ENCODE data around the gene WNK2.
"Not testable (repeated sequence)": the region's sequence is repeated elsewhere in the genome, so short reads cannot be mapped to it uniquely, and the experiment has no call there.

Gene WNK2

DNA sequence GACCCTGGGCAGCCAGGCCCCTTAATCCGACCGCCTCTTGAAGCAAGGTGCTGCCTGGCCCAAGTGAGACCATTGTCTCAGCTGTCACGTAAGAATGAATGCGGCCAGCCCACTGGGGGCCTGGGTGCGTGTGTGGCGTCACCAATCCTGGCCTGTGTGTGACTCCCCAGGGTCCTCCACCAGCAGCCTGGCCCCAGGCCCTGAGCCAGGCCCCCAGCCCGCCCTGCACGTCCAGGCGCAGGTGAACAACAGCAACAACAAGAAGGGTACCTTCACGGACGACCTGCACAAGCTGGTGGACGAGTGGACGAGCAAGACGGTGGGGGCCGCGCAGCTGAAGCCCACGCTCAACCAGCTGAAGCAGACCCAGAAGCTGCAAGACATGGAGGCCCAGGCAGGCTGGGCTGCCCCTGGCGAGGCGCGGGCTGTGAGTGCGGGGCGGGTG is 124.2 kb downstream of the WNK2 start:
- no peak for DNase-seq (ENCODE audit: low read depth)

DNA sequence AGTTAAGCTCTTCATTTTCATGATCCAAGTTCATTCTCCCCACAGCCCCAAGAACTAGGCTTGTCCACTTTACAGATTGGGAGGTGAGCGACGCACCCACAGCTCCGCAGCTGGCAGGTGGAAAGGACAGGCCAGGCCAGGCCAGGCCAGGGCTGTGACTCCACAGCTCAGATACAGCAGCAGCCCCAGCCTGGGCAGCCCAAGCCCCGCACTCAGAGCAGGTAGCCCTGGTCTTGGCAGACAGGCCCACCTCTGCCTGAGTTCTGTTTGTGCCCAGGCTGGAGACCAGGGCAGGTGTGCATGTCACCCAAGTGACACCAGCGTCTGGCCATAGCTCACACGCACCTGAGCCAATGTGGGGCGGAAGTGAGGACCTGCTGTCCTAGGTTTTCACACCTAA is 124.7 kb downstream of the WNK2 start:
- DNase-seq (ENCODE audit: low read depth) = no peak

DNA sequence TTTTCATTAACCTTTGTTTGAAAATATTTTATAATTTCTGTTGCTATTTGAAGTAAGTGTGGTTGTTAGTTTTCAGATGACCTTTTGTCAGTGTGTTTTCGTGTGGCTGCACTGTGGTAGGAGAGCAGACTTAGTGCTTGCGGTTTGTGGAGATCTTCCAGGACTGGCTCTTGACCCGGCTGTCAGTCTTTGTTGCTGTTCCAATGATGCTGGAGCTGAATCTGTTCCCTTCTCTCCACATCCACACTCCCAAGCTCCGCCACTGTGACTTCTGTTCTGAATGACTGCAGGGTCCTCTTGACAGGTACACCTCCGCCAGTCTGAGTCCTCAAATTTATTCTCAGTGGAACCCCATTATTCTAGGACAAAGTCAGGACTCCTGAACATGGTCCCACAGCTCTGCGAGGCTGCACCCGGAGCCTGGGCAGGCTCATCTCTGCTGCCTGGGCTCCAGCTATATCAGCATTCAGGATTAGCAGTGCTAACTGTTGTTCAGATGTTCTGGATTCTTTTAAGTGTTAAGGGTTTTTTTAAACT is 126.0 kb downstream of the WNK2 start:
- no peak for DNase-seq (ENCODE audit: low read depth)

DNA sequence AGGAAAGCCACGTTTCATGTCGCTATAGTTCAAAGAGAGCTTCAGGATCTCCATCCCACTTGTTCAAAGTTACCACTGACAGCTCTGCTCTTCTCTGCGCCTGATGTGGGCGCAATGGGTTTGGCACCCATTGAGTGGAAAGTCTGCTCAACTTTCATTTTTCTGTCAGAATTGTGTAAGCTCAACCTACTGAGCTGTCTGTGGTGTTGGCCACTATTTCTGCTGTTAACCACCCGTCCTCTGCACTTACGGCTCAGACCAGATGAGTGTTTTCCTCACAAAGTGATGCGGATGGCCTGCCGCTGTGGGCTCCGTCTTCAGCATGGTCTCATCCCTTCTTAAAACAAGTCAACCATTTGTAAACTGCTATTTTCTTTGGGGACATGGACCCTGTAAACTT is 131.2 kb downstream of the WNK2 start:
- DNase-seq (ENCODE audit: low read depth) = no peak

DNA sequence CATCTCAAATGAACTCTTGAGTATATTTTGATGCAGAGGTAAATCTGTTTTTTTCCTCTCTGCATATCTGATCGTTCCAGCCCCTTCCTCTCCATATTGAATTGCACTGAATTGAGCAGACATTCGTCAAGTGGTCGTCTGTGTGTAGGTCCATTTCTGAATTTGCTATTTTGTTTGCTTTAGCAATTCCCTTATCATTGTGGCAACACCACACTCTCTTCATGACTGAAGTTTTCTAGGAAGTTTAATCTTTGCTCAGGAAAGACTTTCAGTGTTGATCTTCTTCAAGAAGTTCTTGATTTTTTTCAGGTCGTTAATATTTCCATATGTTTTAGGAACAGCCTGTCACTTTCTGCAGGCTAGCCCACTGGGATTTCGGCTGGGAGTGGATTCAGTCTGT is 132.0 kb downstream of the WNK2 start:
- no peak for DNase-seq (ENCODE audit: low read depth)

DNA sequence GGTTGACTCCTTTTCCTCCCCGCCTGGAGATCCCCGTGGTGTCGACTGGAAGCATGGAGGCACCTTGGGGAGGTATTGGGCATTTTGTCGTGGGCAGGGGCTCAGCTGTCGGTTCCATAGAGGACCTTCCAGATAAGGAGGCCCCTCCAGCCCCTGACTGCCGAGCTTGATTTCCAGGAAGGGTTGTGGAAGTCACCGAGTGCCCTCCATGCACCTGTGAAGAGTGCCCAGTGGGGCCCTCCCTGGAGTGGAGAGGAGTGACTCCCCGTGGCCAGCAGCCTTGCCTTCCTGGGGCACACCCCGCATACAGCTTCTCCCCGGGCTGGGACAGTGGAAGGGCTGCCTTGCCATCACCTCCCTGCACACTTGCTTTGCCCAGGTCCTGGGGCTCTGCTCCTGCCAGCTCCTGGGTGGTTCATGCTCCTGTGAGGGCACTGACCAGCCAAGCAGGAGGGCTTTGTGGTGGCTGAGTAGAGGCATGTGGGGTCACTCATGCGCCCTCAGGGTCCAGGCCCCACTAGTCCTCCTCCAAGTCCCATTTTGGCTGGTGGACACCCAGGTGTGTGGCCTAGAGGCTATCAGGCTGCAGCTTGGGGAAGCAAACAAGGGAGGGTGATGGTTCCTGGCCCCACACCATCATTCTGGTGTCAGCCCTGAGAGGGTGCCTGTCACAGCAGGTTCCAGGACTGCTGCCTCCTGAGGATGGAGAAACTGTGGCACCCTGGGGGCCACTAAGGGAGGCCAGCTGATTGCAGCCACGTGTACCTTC is 133.0 kb downstream of the WNK2 start:
- no peak for DNase-seq (ENCODE audit: low read depth)

DNA sequence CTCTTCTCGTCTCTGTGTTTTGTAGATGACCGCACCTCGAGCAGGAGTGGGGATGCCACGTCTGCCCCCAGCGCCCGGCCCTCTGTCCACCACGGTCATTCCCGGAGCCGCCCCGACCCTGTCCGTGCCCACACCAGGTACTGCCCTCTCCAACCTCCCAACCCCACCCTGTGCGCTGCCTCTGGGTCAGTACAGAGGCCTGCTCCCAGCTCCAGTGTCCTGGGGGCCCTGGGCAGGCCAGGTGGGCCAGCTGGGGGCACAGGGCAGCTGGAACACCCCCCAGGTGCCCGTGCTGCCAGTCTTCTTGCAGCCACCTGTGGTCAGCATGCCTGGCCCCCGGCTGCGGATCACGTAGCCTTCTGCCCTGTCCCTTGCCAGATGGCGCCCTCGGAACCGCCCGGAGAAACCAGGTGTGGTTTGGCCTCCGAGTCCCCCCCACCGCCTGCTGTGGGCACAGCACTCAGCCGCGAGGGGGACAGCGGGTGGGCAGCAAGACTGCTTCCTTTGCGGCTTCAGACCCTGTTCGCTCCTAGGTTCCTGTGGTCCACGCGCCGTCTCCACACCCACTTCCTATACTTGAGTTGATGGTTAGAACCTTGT is 133.7 kb downstream of the WNK2 start:
- no peak for DNase-seq (ENCODE audit: low read depth)

DNA sequence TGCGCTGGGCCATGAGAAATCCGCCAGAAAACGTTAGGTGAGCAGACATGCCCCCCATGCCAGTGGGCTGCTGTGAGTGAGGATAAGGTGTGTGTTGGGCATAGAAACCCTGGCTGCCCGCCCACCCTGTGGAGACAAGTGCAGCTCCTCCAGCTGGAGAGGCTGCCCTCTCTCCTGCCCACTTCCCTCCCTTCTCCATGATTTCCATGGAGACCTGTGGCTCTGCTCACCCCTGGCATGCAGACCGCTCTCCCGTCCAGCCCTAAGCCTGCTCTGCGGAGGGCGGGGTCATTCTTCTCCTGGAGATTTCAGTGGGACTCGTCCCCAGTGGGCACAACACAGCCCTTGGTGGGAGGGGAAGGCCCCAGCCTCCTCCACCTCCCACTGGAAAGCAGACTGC is 134.5 kb downstream of the WNK2 start:
- DNase-seq (ENCODE audit: low read depth) = no peak

DNA sequence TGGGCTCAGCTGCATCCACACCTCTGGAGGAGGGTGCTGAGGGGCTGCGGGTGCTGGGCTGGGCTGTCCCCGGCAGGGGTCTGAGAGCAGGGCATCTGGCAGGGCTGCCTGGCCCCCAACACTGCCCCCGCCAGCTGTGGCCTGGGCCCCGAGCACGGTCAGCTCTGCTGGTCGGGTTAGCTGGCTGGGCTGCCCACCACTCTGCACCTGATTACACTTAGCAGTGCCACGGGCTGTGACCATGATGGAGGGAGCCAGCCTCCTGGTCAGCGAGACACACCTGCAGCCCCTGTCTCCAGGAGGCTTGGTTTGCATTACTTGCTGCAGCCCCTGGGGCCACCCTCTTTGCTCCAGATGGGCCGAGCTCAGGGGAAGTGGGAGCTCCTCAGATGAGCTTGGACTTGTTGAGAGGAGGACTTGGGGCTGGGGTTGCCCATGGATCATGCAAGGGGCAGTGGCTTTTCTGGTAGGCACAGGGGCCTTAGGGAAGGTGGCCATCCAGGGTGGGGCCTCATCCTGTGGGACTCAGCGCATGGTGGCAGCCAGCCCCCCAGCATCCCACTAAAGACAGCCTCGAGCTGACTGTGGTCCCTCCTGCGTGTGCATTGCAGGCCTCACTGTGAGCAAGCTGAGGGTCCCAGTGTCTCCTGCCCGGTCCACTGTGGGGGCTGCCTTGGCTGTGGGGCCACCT is 135.5 kb downstream of the WNK2 start:
- DNase-seq (ENCODE audit: low read depth) = no peak

DNA sequence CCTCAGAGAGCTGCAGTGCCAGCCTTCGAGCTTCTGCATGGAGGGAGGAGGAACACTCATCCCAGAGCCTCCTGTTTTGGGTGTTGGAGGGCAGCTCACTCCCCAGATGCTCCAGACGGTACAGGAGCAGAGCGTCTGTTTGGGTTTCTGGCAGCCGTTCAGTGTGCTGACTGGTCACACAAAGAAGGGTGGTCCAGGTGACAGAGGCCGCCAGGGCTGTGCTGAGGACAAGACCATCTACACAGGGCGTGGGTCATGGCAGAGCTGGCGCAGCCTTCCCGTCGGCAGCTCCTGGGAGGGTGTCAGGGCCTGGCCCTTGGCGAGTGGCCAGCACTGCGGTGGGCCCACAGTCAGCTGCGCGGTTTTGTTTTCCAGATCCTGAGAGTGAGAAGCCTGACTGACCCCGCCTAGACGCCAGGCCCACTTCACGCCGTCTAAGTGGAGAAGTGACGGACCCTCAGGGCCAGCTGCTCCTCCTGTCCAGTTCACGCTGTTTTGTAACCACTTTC is 136.1 kb downstream of the WNK2 start:
- DNase-seq (ENCODE audit: low read depth) = no peak

DNA sequence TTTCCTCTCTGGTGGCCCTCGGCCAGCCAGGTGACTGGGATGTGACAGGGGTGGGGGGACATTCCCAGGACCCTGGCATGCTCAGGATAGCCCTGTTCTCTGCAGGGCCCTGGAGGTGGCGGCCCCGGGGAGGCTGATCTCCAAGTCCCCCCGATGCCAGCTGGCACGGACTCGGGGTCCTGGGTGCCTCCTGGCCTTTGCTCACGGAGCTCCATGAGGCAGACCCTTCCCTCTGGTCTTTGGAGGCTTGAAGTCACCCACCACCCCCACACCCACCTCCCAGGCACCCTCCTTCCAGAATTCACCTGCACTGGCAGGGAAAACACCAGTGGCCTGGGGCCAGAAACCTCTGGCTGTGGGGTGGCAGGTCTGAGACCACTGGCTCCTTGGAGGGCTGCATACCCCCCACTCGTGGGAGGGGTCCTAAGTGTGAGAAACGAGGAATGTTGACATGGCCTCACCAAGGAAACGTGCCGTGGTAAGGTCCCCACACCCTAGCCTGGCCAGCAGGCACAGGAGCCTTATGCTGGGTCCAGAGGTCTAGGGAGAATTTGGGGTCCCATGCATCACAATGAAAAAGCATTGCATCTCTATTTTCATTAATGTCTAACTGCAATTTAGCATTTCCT is 136.8 kb downstream of the WNK2 start:
- DNase-seq (ENCODE audit: low read depth) = no peak

DNA sequence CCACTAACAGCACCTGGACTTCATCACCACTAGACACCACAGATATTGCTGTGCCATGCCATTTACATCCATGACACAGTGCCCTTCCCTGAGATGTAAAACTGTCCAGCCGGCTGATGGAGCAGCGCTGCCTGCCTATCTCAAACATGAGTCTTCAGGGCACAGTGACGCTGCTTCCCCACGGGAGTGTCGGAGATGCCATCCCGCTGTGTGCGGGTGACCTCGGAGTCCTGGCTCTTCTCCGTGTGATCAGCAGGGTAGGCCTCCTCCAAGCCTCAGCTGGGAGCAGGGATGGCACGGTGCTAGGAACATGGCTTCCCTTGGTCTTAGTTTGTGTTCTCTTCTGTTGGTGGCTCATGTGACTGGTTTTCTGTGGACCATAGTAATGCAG is 137.3 kb downstream of the WNK2 start:
- no peak for DNase-seq (ENCODE audit: low read depth)

DNA sequence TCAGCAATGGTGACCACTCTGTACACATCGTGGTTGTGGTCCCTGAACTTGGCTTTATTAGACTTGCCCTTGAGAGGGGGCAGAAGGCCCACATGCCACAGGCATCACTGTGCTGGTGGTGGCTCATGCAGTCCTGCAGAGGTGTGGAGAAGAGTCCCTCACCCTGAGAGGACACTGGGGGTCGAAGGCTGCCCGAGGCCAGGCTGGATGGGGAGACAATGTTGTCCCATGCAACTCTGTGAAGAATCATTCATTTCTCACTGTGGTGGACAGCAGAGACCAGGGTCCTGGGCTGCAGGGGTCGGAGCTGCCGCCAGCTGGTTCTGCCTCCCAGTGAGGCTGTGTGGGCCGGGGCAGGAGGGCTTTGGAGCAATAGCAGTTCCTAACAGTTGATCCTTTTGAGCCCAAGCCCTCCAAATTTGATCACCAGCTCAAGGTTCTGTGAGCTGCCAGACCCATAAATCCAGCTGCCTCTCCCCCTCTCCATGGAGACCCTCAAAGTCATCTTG is 139.6 kb downstream of the WNK2 start:
- not testable (repeated sequence) for DNase-seq (ENCODE audit: low read depth)

DNA sequence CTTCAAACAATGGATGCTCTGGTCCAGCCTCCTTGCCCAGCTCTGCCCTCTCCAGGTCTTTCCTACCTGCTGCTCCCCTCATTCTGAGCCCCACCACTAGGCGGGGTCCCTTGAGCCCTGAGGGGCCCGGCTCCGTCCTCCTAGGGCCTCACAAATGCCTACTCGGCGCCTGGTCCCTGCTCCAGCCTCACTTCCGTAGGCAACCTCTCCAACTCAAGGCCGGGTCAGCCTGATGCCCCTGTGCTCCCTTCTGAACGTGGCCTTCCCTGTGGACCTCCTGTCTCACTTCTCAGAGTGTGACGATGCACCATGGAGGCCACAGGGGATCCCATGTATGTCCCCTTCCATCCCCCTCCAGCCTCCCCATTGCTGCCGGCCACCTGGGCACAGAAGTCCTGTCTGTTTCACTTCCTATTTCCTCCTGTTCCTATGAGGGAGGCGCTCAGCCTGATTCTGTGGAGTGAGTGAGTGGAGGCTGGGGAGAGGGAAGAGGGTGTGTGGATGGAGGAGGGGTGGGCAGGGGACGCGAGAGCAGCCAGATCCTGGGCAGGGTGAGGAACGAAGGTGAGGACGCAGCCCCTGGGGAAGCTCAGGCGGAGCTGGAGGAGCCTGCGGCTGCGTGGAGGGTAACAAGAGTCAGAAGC is 140.4 kb downstream of the WNK2 start:
- DNase-seq (ENCODE audit: low read depth) = no peak

DNA sequence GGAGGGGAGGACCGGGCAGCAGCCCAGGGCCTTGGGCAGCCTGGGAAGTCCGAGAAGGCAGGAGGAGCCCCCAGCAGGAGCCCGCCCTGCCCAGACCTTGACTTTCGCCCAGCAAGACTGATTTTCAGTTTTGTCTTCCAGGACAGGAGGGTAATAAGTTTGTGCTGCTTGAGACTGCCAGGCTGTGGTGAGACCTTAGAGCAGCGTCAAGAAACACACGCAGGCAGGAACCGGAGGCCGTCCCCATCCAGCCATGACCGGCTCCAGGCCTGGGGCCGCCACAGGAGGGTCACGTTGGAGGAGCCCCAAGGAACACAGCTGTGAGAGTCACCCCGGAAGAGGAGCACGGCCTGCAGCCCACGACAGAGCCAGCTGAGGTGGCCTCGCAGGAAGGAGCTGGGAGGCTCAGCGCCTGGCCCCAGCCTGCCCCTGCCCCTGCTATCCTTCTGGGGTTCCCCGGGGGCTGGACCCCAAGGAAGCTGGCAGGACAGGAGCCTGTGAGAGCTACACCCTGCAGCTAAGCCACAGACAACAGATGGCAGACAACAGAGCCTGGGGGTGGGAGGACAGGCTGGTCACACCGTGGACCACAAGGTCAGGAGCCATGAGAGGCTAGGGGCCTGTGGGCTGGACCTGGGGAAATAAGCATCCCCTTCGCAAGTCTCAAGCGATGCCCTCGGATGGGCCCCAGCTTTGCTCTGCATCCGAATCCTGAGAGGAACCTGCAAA is 141.5 kb downstream of the WNK2 start:
- DNase-seq (ENCODE audit: low read depth) = no peak

DNA sequence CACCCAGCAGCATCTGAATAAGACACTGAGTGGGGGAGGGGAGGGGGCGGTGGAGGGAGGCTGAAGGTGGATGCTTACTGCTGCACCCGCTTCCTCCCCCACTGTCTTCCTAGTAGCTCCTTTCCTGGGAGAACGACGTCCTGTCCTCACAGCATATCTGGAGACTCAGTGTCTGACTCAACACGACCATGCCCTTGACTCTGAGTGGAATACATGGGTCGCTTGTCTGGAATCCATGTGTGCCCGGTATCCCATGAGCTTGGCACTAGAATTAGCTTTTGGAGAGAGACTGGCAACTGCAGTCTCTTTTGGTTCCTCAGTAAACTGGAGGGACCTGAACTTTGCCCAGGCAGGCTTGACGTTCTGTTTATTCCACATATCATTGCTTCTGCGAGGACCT is 142.1 kb downstream of the WNK2 start:
- DNase-seq (ENCODE audit: low read depth) = no peak

DNA sequence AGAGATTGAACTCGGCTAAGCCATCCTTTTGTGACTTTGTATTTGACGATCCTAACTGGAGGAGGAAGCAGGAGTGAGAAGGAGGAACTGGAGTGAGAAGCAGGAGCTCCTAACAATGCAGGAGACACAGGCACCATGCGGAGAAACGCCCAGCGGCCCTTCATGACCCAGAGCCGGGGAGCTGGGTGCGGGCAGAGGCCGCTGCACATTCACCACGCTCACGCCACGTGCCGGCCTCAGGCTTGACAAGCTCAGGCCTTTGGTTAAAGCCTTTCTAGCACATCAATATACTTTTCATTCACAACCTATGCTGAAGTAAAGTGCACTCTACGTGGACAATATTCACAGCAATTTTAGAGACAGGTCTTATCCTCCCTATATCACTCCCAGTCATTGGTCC is 142.7 kb downstream of the WNK2 start:
- no peak for DNase-seq (ENCODE audit: low read depth)

DNA sequence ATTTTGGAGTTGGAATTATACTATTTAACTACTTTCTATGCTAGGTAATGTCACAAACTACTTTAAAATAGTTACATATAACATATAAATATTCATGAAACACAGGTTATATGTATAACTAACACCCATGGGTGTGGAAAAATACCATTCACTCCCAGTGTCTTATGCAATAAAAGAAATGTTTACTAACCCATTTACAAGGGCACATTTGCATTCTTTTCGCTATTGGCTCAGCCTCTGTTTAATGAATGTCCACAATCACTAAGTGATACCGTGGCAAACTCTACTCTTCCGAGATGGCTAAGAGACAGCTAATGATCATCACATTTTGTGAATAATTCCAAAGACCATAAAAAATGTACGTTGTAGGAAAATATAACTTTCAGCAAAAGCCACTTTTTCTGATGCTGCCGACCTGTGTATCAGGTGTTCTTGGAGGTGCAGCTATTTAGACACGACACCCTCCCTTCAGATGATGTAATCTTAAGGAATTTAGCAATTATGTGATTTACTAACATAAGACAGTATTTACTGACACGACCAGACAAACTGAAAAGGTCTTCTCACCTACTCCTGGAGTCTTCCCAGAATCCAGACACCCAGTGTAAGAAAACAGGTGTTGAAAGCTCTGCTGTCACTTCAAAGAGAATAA is 145.8 kb downstream of the WNK2 start:
- no peak for DNase-seq (ENCODE audit: low read depth)

DNA sequence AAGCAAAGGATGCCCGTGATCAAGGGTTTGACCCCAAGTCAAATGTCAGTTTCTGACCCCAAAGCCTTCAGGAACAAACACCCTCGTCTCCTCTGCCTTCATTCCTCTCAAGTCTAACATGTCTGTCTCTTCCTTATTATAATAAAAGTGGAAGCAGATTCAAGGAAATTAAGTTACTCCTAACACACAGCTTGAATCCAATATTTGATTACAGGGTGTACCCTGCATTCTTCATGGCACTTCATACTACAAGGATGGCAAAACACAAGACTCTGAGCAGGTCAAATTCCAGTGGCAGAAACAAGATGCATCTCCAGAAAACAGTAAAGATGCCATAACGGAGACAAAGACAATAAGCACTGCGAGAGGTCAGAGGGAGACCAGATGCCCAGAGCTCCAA is 148.4 kb downstream of the WNK2 start:
- DNase-seq (ENCODE audit: low read depth) = no peak

DNA sequence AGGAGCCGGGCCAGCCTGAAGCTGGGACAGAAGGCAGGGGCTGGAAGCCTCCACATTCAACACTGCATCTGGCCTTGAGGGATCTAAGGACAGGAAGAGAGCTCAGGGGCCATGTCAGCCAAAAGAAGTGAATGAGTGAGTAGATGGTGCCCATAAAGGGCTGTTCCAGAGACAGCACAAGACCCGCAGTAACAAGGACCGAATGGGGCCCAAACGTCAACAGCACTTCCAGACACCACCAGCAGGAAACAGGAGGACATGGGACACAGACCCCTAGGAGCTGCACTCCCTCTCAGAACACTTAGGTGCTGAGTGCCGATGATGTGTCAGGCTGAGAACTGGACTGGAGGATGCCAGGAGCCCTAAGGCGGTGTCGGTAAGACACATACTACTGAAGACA is 152.8 kb downstream of the WNK2 start:
- no peak for DNase-seq (ENCODE audit: low read depth)

DNA sequence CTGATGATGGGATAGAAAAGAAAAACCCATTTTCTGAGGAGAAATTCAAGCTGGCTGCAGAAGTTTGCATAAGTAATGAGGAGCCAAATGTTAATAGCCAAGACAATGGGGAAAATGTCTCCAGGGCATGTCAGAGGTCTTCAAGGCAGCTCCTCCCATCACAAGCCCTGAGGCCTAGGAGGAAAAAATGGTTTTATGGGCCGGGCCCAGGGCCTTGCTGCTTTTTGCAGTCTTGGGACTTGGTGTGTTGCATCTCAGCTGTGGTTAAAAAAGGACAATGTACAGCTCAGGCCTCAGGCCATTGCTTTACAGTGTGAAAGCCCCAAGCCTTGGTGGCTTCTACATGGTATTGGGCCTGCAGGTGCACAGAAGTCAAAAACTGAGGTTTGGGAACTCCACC is 154.3 kb downstream of the WNK2 start:
- not testable (repeated sequence) for DNase-seq (ENCODE audit: low read depth)
